Activated CD4-positive, alpha-beta T cell treated with anti-CD3 and anti-CD28 coated beads for 4 hours (primary cell): Measurements from ENCODE around the gene C21orf58.
A peak's percentile ranks its signal among the peaks of the same experiment; 100 is the strongest.

Experiments used
- DNase-seq, 2 donors: peaks; one replicate each; pipeline ENCODE4 v3.0.0-alpha.2; 2020

Gene C21orf58

GRCh38 chr21:46291561-46291960, 32.1 kb downstream of the C21orf58 start:
- no peak for DNase-seq

- no peak for DNase-seq
These were observed 34.0 kb downstream of the C21orf58 start for GRCh38 chr21:46289655-46290179.

GRCh38 chr21:46287541-46287940, 36.1 kb downstream of the C21orf58 start:
- DNase-seq, result no peak

DNA sequence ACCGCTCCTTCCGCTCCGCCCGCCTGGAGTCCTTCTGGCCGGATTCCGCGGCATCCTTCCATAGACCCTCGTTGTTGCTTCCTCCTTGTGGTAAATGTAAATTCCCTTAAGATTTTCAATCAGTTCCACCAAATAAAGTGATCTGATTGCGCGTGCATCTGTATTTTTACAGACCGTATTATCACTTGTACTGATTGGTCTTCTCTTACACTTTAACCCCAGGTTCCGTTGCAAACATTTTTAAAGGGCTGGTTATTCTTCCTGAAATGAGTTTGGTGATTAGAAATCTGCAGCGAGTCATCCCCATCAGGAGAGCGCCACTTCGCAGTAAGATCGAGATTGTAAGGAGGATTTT, 37.0 kb downstream of the C21orf58 start:
- DNase-seq, result no peak

DNA sequence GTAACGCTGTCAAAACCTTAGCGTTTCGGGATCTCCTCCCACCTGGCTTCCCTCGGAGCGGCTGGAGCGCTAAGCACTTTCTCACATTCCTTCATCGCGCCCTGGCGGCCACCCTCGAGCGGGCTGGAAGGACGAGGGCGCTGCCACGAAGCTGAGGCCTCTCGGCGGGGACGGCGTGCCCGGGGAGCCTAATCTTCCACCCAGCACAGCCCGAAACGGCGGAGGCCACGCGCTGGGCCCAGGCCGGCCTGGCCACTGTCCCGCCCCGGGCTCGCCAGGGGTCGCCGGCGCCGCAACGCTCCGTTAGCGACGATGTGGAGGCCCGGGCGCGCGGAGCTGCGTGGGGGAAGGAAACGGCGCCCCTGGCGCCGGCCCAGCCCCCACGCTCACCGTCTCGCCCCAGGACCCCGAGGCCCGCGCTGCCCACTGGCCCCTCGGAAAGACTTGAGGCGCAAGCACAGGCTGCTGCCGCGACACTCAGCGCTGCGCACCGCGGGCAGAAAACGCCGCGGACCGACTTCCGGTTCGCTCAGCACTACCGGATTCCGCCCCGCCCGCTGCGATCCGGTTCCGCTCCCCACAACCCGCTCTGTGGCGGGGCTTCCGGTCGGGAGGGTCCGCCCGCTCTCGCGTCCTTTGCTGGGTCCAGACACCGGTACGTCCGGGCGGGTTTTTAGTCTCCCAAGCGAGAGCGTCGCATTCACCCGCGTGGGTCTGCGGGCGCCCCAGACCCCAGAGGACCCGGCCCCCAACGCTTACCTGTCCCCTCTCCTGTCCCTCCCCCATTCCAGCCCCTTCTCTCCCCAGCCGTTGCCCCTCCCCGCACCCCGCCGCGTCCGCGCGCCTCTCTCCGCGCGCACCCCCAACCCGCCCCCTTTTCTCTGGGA, 37.7 kb downstream of the C21orf58 start, which contains the start of gene YBEY:
Gene YBEY, plus strand, starts transcription at position 582 of the 887 bp plus-strand sequence. CDS start 572 bp downstream, outside the sequence.
- peak; percentile 80 to 83 for DNase-seq

GRCh38 chr21:46285206-46285661, 38.4 kb downstream of the C21orf58 start, which contains the start of gene MCM3AP:
MCM3AP (minus strand) TSS chr21:46285611; CDS start chr21:46285286, 325 bp downstream.
- no peak for DNase-seq

GRCh38 chr21:46284733-46285132, 38.9 kb downstream of the C21orf58 start:
- no peak for DNase-seq

GRCh38 chr21:46284077-46284644, 39.5 kb downstream of the C21orf58 start:
- DNase-seq, result no peak

DNA sequence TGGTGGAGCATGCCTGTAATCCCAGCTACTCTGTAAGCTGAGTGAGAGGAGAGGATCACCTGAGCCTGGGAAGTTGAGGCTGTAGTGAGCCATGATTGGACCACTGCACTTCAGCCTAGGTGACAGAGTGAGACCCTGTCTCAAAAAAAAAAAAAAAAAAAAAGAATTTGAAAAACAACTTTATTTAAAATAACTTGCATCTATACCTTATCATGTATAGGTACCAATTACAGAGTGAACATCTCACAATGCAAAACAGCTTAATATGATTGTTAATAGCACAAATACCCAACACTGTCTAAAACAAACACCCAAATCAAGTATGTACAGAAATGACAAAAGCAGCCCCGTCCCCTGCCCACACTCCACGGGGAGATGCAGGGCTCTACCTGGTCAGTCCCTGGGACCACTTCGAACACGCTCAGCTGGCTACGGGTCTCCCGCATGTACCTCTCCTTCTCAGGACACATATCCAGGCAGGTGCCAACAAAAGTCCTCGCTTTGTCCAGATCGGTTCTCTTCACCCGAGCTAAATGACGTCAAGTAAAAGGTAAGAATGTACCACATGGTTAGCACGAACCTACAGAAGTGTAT, 48.8 kb downstream of the C21orf58 start:
- no peak for DNase-seq

GRCh38 chr21:46273341-46273740, 50.3 kb downstream of the C21orf58 start:
- no peak for DNase-seq

DNA sequence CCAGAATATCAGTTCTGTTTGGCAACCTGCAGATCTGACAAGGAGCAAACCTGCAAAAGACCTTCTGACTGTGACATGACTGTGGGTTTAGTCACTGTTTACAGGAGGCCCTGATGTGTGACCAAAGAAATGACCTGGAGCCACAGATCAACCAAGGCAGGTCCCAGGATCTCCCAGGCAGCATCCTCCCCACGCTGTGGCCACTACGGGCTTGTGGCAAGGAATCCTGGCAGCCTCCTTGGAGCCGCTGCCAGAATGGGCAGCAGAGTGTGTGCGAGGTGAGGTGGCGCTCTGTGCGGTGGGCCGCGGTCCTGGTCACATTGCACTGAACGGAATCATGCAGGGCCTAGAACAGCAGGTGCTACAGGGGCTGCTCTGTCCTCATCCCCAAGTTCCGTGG, 54.2 kb downstream of the C21orf58 start:
- DNase-seq, result no peak

DNA sequence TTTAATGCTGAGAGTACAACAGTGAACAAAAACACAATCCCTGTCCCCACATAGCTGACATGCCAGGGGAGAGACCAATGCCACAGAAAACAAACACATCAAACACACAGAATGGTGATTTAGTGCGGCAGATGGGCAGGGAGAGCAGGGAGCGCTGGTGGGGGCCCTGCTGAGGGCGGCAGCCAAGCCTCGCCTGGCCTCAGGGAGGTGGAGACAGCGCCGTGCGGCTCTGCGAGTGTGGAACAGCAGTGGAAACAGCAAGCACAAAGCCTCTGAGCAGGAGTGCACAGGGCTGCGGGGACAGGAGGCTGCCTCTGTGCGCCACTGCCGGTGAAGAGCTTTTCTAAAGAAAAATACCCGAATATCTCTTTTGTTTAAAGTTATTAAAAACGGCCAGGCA, 55.3 kb downstream of the C21orf58 start:
- DNase-seq, result no peak

GRCh38 chr21:46266946-46267345, 56.7 kb downstream of the C21orf58 start:
- no peak for DNase-seq

DNA sequence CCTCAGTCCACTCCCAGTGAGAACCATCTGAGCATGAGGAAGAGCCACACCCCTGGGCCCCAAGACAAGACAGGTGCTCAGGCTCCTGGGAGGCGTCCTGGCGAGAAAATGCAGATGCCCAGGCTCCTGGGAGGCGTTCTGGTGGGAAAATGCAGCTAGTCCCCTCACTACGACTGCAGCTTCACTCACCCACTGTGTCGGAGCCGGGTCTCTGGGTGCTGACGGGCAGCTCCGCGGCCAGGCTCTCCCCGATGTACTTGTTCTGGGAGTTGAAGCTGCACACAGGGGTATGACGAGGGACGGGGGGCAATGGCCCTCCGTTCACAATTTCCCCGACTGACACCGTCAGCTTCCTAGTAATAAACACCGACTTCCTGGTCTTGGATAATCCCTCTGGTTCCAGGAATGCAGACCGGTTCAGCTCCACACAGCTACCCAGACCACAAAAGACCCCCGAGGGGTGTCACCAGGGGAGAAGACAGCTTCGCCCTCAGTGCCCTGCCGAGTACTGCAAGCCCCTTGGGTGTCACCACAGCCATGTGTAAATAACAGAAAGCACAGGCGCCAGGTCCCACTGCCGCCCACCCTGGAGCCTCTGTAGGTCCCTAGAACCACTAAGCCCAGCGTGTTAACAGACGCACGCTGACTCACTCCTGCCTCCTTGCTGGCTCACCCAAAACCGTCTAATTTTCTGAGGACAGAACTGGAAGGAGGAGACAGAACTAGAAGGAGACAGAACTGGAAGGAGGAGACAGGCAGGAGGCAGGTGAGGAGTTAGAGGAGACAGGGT, 57.7 kb downstream of the C21orf58 start:
- DNase-seq, result no peak

- no peak for DNase-seq
These were observed 59.0 kb downstream of the C21orf58 start for GRCh38 chr21:46264690-46265144.

DNA sequence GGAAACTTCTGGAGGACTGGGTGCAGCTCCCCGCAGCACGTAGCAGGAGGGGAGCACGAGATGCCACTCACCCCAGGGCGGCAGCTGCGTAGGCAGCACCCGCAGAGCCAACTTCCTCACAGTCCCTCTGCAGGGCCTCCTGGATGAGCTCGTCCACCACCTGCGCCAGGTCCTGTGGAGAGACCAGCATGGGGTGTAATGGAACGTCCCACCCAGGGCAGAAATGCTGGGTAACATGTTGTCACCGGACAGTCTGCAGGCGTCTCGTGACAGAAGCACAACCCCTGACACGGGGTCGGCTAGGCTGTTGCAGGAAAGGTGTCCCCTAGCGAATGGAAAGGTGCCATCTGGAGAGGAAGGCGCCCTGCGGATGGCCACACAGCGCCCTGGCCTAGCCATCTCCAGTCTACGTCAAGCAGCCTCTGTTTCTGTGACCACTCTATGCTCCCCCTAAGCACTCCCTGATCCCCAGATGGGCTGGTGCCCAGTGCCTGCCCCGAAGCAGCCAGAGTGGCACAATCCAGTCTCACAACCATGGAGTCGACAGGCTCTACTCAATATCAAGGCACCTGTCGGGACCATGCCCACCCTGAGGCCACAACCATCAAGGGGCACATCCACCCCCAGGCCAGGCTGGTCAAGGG, 59.5 kb downstream of the C21orf58 start:
- DNase-seq, result no peak

DNA sequence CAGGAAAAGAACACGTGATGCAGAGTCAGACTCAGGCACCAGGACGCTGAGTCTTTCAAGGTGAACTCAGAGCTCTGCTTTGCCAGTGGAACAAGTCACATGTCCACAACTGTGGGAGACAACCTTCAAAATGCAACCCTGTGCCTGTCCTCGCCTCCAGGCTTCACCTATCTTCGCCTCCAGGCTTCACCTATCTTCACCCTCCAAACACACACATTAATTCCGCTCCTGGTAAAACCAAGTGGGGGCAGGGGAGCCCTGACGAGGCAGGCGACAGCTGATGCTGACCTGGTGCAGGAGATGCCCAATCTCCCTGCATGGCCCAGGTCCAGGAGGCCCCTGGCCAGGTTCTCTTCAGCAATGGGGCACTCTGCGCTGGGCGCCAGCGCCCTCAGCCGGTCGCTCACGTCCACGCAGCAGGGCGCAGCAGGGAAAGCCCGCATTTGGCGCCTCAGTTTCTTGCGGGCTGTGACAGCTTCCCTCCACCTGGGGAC, 67.1 kb downstream of the C21orf58 start:
- DNase-seq, result no peak

DNA sequence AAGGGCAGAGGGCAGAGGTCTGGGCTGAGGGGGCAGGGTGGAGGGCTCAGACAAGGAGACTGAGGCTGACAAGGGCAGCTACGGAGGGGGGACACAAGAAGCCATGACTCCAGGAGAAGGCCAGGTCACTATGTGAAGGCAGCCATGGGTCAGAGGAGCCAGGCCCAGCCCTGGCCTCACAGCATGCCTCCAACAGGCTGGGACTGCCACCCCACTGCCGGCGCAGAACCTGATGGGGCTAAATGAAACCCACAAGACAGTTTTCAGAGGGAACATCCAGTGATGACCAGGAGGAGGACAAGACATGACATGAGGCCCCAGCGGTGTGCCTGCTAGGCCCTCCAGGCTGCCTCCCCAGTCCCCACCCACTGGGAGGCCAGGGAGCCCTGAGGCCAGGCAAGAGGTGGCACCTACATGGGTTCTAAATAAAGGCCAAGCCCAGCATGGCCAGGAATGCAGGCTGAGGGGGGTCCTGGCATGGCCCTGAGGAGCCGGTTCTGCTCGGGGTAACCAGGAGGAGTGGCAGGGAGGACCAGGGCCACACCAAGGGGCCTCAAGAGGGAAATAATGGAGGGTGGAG, 67.8 kb downstream of the C21orf58 start:
- DNase-seq, result no peak

DNA sequence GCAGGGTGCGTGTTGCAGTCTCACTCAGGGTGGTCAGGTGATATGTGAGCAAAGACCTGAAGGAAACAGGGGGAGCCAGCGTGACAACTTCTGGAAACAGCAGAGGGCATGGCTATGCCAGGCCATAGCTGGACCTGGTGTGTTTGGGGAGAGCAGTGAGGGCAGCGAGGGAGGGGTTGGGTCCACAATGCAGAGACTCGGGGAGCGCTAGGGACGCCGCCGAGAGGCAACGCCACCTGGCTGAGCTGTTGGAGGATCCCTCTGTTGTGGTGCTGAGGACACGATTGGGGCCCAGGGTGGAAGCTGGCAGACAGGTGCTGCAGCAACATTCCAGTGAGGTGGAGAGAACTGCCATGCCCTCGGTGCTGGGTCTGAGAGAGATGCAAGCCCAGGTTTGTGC, 68.5 kb downstream of the C21orf58 start:
- DNase-seq, result no peak

- no peak for DNase-seq
These were observed 69.3 kb downstream of the C21orf58 start for GRCh38 chr21:46254208-46254975.
